CD14-positive monocyte (primary cell): ENCODE results near the gene FRAS1. TPM values are rescaled to one million over a fixed set of nuclear protein-coding genes. Genes with fewer than 3 reads are reported as not detected.

Experiments used
- DNase-seq, 3 donors: peaks; one replicate each; pipeline ENCODE4 v3.0.0-alpha.2; 2011 to 2022
- H2AFZ ChIP-seq: 2 replicates; pipeline ENCODE4 v1.6.0; 2012; ENCODE audit warnings: mild to moderate bottlenecking, low read depth, low read length, inconsistent platforms; ENCODE audit not compliant: insufficient read depth, poor library complexity, severe bottlenecking
- H3K27ac ChIP-seq, 2 donors: 1 replicate in 1 of 2; 2 replicates in 1 of 2; pipeline ENCODE4 v1.5.1; 2012 to 2013; ENCODE audit warnings: low read length in 2 of 2, control low read depth in 1 of 2, inconsistent platforms in 1 of 2, low read depth in 1 of 2, mild to moderate bottlenecking in 1 of 2
- H3K27me3 ChIP-seq, 2 donors: one replicate each; pipeline versions ENCODE4 v1.6.0 to v1.6.1; 2011 to 2013; ENCODE audit warnings: low read length in 2 of 2; ENCODE audit not compliant: control insufficient read depth in 2 of 2, insufficient read depth in 2 of 2
- H3K36me3 ChIP-seq, 2 donors: replicated peaks in 1 of 2; 1 replicate in 1 of 2; 2 replicates in 1 of 2; pipeline versions ENCODE4 v1.5.1 to v1.6.1; 2012 to 2013; ENCODE audit warnings: low read length in 2 of 2, control low read depth in 1 of 2, inconsistent platforms in 1 of 2, mild to moderate bottlenecking in 1 of 2; ENCODE audit not compliant: insufficient read depth in 2 of 2, control insufficient read depth in 1 of 2
- H3K4me1 ChIP-seq, 2 donors: 1 replicate in 1 of 2; 2 replicates in 1 of 2; pipeline versions ENCODE4 v1.5.1 to v1.6.1; 2012 to 2013; ENCODE audit warnings: low read length in 2 of 2, control low read depth in 1 of 2, inconsistent platforms in 1 of 2, mild to moderate bottlenecking in 1 of 2, moderate library complexity in 1 of 2; ENCODE audit not compliant: insufficient read depth in 2 of 2, control insufficient read depth in 1 of 2
- H3K4me2 ChIP-seq: replicated peaks from 2 replicates; pipeline ENCODE3; 2012; ENCODE audit warnings: low read length, moderate library complexity, mild to moderate bottlenecking; ENCODE audit not compliant: poor library complexity, severe bottlenecking; ENCODE audit errors: extremely low read depth
- H3K4me3 ChIP-seq, 3 experiments: fragments of 200-600 bp in 1 of 3; sonication (generic) in 1 of 3; replicated peaks in 1 of 3; 1 replicate in 2 of 3; 2 replicates in 1 of 3; pipeline ENCODE4 v1.5.1; 2011 to 2013; ENCODE audit warnings: low read length in 3 of 3, mild to moderate bottlenecking in 3 of 3, control low read depth in 2 of 3, low read depth in 2 of 3, inconsistent platforms in 1 of 3, moderate library complexity in 1 of 3
- H3K79me2 ChIP-seq: 2 replicates; pipeline ENCODE4 v1.6.0; 2012; ENCODE audit warnings: mild to moderate bottlenecking, control low read depth, inconsistent platforms, low read length, moderate library complexity; ENCODE audit not compliant: insufficient read depth
- H3K9ac ChIP-seq: 2 replicates; pipeline ENCODE4 v1.6.0; 2017; ENCODE audit warnings: low read length, mild to moderate bottlenecking; ENCODE audit not compliant: insufficient read depth, poor library complexity, severe bottlenecking
- H3K9me3 ChIP-seq, 2 donors: replicated peaks in 1 of 2; 1 replicate in 1 of 2; 2 replicates in 1 of 2; pipeline versions ENCODE4 v1.5.1 to v1.6.1; 2012 to 2013; ENCODE audit warnings: low read length in 2 of 2, control low read depth in 1 of 2; ENCODE audit not compliant: control insufficient read depth in 1 of 2, insufficient read depth in 1 of 2
- H4K20me1 ChIP-seq: 2 replicates; pipeline ENCODE4 v1.6.0; 2012; ENCODE audit warnings: mild to moderate bottlenecking, low read length, control low read depth, moderate library complexity; ENCODE audit not compliant: insufficient read depth
- H3K27ac Mint-ChIP-seq, 7 donors: one replicate each; pipeline ENCODE4 v1.8.0; 2020; ENCODE audit warnings: mild to moderate bottlenecking in 7 of 7, mixed read lengths in 7 of 7, moderate library complexity in 6 of 7, inconsistent platforms in 2 of 7
- H3K27me3 Mint-ChIP-seq, 3 donors: one replicate each; pipeline ENCODE4 v1.8.0; 2021 to 2022; ENCODE audit warnings: low read depth in 3 of 3, mild to moderate bottlenecking in 3 of 3, mixed read lengths in 3 of 3, moderate library complexity in 3 of 3, inconsistent platforms in 1 of 3
- H3K36me3 Mint-ChIP-seq, 2 donors: one replicate each; pipeline ENCODE4 v1.8.0; 2020; ENCODE audit warnings: mixed read lengths in 2 of 2, inconsistent platforms in 1 of 2, mild to moderate bottlenecking in 1 of 2
- H3K4me1 Mint-ChIP-seq: one replicate; pipeline ENCODE4 v1.8.0; 2020; ENCODE audit warnings: mild to moderate bottlenecking, mixed read lengths
- H3K4me3 Mint-ChIP-seq, 2 donors: one replicate each; pipeline ENCODE4 v1.8.0; 2020; ENCODE audit warnings: mild to moderate bottlenecking in 2 of 2, mixed read lengths in 2 of 2, moderate library complexity in 1 of 2
- H3K9me3 Mint-ChIP-seq, 7 donors: one replicate each; pipeline ENCODE4 v1.8.0; 2020 to 2022; ENCODE audit warnings: mixed read lengths in 7 of 7, mild to moderate bottlenecking in 6 of 7, moderate library complexity in 6 of 7, inconsistent platforms in 2 of 7
- CTCF ChIP-seq: fragments of 200-600 bp; IDR thresholded peaks from one replicate; pipeline ENCODE4 v1.8.0; 2022; ENCODE audit warnings: antibody characterized with exemption, mild to moderate bottlenecking
- WGBS: methylation state at CpG from one replicate; pipeline ENCODE4 v1.1.5; 2013; ENCODE audit warnings: missing lambda C conversion rate; ENCODE audit not compliant: insufficient coverage; 5-methylcytosine and 5-hydroxymethylcytosine counted together
- intact Hi-C, 2 donors: fragments of 100-400 bp; cut with micrococcal nuclease; formaldehyde crosslinking; loops; one replicate each; pipeline versions ENCODE4 v1.15.0 to v1.15.1; 2023
- polyA plus RNA-seq, 3 donors: library from polyadenylated mRNA; depleted of rRNA in 1 of 3; unstranded in 2 of 3; stranded (reverse) in 1 of 3; fragments of 300-500 nt in 2 of 3; fragments of >200 nt in 1 of 3; fragmentation: Illumina TruSeq in 2 of 3; gene quantifications; 1 replicate in 2 of 3; 2 replicates in 1 of 3; pipeline ENCODE4 v1.2.3, GENCODE V29; 2012 to 2021

FRAS1 gene
- polyA plus RNA-seq, 3 donors: not detected

GRCh38 chr4:78169728-78170127, 112.6 kb downstream of the FRAS1 start:
- H3K27ac ChIP-seq: no peak overlapping the region
- no peaks in the 10 kb centered on the region for H3K36me3 Mint-ChIP-seq
- no peak overlapping the region for H2AFZ ChIP-seq
- H3K4me1 ChIP-seq: no peaks in the 10 kb centered on the region
- H3K4me2 ChIP-seq: no peak overlapping the region
- DNase-seq: no peak
- H3K4me1 Mint-ChIP-seq: no peaks in the 10 kb centered on the region
- H3K4me3 Mint-ChIP-seq: no peak overlapping the region
- TF ChIP-seq CTCF: no peak
- no peaks in the 10 kb centered on the region for H3K79me2 ChIP-seq
- intact Hi-C loops: no loop called here
- H3K9me3 ChIP-seq: no peaks in the 10 kb centered on the region
- peaks cover 0 to 1% (median 0%) of the 10 kb centered on the region in 7 donors for H3K9me3 Mint-ChIP-seq
- no peaks in the 10 kb centered on the region for H4K20me1 ChIP-seq
- H3K9ac ChIP-seq: no peak overlapping the region
- H3K27me3 Mint-ChIP-seq: peaks cover 0 to 2% (median 0%) of the 10 kb centered on the region in 3 donors
- no CpG with 5 or more reads among the region's 1 CpG for WGBS
- no peak overlapping the region for H3K27ac Mint-ChIP-seq
- no peaks in the 10 kb centered on the region for H3K36me3 ChIP-seq
- H3K27me3 ChIP-seq: no peaks in the 10 kb centered on the region
- H3K4me3 ChIP-seq: no peak overlapping the region

- intact Hi-C loops: no loop called here
- Histone ChIP-seq H3K27me3 (no peaks in the 10 kb centered on the region), H3K36me3 (no peaks in the 10 kb centered on the region), H3K79me2 (no peaks in the 10 kb centered on the region), H3K4me2 (no peak overlapping the region), H3K9me3 (no peaks in the 10 kb centered on the region), H3K27ac (no peak overlapping the region), H4K20me1 (no peaks in the 10 kb centered on the region), H3K9ac (no peak overlapping the region), H2AFZ (no peak overlapping the region), H3K4me3 (no peak overlapping the region), H3K4me1 (no peaks in the 10 kb centered on the region)
- peaks cover 0 to 2% (median 0%) of the 10 kb centered on the region in 3 donors for H3K27me3 Mint-ChIP-seq
- no peaks in the 10 kb centered on the region for H3K4me1 Mint-ChIP-seq
- H3K36me3 Mint-ChIP-seq: no peaks in the 10 kb centered on the region
- 93% methylated on average over 6 of the region's 6 CpGs for WGBS
- H3K4me3 Mint-ChIP-seq: no peak overlapping the region
- no peak overlapping the region for H3K27ac Mint-ChIP-seq
- no peak for TF ChIP-seq CTCF
- H3K9me3 Mint-ChIP-seq: peaks cover 0 to 3% (median 0%) of the 10 kb centered on the region in 7 donors
- no peak for DNase-seq
Observed at GRCh38 chr4:78171482-78171881, 114.4 kb downstream of the FRAS1 start.
